Head of caudate nucleus (tissue), 42 donors: ENCODE measurements around the gene POLR1B.
"Not testable (repeated sequence)": the region's sequence is repeated elsewhere in the genome, so short reads cannot be mapped to it uniquely, and the experiment has no call there.

Source experiments
- DNase-seq, 42 donors: peaks; one replicate each; pipeline versions ENCODE4 v3.0.0 to v3.0.0-alpha.2; 2020 to 2021; ENCODE audit warnings: mixed read lengths in 7 of 42
- intact Hi-C: fragments of 100-400 bp; cut with DNase I; formaldehyde crosslinking; loops from one replicate; pipeline ENCODE4 v1.15.0; 2022

POLR1B gene, protein sequence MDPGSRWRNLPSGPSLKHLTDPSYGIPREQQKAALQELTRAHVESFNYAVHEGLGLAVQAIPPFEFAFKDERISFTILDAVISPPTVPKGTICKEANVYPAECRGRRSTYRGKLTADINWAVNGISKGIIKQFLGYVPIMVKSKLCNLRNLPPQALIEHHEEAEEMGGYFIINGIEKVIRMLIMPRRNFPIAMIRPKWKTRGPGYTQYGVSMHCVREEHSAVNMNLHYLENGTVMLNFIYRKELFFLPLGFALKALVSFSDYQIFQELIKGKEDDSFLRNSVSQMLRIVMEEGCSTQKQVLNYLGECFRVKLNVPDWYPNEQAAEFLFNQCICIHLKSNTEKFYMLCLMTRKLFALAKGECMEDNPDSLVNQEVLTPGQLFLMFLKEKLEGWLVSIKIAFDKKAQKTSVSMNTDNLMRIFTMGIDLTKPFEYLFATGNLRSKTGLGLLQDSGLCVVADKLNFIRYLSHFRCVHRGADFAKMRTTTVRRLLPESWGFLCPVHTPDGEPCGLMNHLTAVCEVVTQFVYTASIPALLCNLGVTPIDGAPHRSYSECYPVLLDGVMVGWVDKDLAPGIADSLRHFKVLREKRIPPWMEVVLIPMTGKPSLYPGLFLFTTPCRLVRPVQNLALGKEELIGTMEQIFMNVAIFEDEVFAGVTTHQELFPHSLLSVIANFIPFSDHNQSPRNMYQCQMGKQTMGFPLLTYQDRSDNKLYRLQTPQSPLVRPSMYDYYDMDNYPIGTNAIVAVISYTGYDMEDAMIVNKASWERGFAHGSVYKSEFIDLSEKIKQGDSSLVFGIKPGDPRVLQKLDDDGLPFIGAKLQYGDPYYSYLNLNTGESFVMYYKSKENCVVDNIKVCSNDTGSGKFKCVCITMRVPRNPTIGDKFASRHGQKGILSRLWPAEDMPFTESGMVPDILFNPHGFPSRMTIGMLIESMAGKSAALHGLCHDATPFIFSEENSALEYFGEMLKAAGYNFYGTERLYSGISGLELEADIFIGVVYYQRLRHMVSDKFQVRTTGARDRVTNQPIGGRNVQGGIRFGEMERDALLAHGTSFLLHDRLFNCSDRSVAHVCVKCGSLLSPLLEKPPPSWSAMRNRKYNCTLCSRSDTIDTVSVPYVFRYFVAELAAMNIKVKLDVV

DNA sequence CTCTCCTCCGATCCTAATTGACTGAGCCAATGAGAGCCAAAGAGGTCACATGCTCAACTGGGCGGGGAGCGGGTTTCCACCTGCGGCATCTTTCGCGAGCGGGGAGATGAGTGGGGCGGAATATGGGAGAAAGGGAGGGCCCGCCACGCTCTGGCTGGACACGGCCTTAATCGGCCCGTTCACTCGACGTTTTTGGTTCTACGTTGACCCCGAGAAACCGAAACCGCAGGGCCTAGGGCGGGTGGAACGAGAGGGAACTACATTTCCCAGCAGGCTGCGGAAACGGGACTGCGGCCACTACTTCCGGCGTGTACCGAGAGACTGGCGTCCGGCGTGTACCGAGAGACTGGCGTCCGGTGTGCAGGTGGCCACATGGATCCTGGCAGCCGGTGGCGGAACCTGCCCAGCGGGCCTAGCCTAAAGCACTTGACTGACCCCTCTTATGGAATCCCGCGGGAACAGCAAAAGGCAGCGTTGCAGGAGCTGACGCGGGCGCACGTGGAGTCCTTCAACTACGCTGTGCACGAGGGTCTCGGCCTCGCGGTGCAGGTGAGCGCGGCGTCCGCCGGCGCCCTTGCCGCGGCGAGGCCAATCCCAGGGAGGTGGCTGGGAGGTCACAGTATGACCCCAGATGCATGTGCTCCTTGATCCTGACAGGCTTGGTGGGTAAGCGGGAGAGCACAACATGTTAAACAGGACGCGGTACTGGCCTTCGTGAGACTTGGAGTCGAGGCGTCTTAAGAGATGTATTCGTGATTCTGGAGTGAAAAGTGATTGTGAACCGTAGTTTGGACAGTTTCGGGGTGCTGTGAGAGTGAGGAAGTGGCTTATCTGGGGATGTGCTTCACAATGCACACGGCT, at the start of gene POLR1B:
TSS of gene POLR1B (plus strand) at position 343 of the 861 bp plus-strand sequence. CDS start at position 373, 30 bp downstream.
- intact Hi-C loops: loop anchor here (5.0 kb wide), 1 partner anchor 60 kb away; the partner anchor contains the start of gene TTL
- peak; percentile 79 to 95 (median 89) for DNase-seq

DNA sequence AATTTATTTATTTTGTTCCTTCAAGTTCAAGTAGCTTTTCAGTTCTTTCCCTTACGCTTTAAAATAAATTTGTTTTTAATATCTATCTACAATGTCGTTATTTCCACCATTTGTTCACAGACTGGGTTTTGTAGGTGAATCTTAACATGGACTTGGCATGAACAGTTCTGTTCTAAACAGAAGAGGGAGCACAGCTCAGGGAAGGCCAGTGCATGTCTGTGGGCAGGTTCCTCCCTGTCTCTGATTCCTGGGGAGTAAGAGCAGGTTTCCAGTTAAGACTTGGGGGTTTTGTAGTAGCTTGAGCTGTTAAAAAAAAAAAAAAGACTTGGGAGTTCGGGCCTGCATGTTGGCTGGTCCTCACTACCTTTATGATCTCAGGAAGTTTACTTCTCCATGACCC, 49.2 kb upstream of the POLR1B start:
- intact Hi-C loops: no loop called here
- peak in 2 of 42 donors; percentile 32 to 36 for DNase-seq

DNA sequence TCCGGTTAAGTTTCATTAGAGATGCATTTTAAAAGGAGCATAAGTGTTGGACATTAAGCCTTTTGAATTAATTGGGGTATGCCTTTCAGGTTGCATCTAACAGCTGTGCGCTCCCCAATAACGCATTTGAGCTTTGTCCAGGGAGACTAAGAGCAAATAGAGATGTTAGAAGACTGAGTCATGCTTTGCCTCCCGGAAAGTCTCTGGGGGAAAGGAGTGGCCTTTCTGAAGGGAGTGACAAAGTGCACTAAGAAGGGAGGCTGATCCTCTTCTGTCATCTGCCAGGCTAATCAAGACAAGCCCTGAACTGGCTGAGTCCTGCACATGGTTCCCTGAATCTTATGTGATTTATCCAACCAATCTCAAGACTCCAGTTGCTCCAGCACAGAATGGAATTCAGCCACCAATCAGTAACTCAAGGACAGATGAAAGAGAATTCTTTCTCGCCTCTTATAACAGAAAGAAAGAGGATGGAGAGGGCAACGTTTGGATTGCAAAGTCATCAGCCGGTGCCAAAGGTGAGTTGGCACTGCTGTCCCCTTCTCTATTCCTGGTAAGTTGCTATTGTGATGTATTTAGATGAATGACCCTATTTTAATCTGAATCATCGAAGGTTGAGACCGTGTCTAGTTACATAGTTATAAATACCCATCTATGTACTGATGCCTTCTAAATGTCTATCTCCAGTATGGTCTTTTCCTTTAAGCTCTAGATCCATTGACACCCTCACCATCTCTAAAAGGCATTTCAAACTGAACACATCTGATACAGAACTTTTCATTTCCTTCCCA, 48.2 kb upstream of the POLR1B start:
- intact Hi-C loops: no loop called here
- DNase-seq: peak in 12 of 42 donors; percentile 10 to 57 (median 28)

DNA sequence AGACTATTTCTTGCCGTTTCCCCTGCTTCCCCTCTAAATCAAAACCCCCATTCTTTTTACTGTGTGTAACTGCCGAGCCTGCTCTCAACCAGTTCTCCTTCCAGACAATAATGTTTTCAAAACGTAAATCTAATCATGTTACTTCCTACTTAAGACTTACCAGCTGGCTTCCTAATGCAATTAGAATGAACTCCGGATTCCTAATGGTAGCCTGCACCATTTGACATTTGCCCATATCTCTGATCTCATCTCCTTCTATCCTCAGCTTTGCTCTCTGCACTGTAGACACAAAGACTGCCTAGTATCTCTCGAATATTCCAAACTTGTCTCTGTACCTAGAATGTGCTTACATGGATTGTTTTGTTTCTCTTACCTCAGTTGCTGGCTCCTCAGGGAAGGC, 47.4 kb upstream of the POLR1B start:
- peak in 2 of 42 donors; percentile 5 to 14 for DNase-seq
- intact Hi-C loops: no loop called here

DNA sequence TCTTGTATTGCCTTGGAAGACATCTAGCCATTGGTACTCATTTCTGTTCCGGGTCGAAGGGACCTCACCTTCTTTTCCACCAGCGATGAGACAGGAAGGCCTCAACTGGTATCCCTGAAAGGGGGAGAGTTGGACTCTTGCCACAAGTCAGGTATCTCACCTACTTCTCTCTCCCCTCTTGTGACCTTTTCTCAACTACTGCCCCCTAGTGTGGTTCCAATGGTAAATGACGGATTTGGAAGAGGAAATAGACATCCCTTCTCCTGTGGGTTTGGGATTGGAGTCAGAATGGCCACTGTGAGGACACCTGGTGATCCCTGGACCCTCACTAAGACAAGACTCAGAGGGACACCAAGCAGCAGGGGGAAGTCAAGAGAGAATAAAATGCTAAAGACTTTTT, 46.4 kb upstream of the POLR1B start:
- DNase-seq: peak in 1 of 42 donors; percentile 7
- intact Hi-C loops: not testable (repeated sequence)

DNA sequence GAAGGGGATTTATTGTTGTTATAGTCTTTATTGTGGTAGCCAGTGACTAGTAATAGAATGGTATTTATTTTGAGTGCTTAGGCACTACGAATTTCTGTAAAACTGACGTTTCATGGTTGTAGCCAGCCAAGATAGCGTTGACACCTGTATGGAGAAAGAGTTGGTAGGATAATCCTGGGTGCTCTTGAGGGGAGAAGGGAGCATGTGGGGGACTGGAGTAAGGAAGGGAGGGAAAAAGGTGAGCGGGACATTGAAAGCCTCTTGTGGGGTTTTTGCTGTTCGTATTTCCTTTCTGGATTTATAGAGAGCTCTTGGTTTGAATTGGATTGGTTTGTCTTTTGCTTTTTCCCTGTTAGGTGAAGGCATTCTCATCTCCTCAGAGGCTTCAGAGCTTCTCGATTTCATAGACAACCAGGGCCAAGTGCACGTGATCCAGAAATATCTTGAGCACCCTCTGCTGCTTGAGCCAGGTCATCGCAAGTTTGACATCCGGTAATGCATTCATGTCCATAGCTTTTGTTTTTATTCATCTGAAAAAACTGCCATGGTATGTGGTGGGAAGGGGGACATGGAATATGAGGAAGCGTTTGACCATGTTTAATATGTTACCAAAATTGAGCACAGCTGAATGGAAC, 41.3 kb upstream of the POLR1B start:
- peak in 36 of 42 donors; percentile 24 to 85 (median 56) for DNase-seq
- intact Hi-C loops: not testable (repeated sequence)

DNA sequence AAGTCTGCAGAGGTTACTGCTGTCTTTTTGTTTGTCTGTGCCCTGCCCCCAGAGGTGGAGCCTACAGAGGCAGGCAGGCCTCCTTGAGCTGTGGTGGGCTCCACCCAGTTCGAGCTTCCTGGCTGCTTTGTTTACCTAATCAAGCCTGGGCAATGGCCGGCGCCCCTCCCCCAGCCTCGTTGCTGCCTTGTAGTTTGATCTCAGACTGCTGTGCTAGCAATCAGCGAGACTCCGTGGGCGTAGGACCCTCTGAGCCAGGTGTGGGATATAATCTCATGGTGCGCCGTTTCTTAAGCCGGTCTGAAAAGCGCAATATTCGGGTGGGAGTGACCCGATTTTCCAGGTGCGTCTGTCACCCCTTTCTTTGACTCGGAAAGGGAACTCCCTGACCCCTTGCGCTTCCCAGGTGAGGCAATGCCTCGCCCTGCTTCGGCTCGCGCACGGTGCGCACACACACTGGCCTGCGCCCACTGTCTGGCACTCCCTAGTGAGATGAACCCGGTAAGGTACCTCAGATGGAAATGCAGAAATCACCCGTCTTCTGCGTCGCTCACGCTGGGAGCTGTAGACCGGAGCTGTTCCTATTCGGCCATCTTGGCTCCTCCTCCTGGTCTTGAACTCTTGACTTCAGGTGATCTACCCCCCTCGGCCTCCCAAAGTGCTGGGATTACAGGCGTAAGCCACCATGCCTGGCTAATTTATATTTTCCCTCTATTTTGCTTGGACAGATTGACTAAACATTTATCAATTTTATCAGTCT, 32.8 kb upstream of the POLR1B start:
- intact Hi-C loops: not testable (repeated sequence)

DNA sequence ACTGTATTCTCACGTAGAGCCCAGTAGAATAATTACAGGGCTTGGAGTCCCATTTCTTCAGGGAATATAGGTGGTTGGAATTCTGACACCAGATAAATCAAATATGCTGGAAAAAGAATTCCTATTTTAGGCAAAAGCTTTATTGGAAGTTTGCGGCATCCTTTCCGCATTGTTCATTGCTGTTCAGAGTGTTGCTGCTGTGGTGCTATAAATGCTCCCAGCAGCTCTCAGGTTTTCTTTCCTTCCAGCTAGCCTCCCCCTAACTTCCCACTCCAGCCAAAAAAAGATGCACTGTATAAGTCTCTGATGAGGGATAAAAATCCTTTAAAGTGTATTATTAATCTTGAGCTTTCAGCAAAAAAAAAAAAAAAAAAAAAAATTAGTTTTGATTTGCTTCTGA, 25.5 kb upstream of the POLR1B start:
- peak in 11 of 42 donors; percentile 13 to 72 (median 48) for DNase-seq
- intact Hi-C loops: no loop called here

More for the DNA sequence above, 32.8 kb upstream of the POLR1B start:
- not testable (repeated sequence) for DNase-seq

DNA sequence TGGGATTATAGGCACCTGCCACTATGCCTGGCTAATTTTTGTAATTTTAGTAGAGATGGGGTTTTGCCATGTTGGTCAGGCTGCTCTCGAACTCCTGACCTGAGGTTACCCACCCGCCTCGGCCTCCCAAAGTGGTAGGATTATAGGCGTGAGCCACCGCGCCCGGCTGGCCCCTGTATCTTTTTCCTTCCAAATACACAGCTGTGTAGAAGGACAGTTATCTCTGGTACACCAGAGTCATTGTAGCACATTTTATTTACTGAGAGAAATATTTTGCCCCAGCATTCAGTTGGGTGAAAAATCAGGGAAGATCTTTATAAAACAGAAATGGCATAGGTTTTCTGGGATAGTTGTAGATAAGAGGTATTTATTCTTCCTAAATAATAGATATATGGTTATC, 23.5 kb upstream of the POLR1B start:
- intact Hi-C loops: no loop called here
- DNase-seq: no peak

DNA sequence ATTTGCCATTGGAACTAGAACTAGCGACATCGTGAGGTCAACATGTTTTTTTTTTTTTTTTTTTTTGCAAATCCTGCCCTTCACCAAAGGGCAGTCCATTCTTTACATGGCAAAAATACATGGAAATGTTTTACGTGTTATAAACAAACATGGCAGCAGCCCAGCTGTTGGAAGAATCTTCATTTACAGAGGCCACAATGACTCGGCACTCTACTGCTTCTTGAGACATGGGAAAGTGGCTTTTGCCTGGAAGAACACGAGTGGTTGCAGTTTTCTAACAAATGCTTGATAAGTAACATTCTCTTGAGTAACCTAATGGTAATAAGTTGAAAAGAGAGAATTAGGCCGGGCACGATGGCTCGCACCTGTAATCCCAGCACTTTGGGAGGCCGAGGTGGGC, 22.8 kb upstream of the POLR1B start:
- DNase-seq: no peak
- intact Hi-C loops: no loop called here

DNA sequence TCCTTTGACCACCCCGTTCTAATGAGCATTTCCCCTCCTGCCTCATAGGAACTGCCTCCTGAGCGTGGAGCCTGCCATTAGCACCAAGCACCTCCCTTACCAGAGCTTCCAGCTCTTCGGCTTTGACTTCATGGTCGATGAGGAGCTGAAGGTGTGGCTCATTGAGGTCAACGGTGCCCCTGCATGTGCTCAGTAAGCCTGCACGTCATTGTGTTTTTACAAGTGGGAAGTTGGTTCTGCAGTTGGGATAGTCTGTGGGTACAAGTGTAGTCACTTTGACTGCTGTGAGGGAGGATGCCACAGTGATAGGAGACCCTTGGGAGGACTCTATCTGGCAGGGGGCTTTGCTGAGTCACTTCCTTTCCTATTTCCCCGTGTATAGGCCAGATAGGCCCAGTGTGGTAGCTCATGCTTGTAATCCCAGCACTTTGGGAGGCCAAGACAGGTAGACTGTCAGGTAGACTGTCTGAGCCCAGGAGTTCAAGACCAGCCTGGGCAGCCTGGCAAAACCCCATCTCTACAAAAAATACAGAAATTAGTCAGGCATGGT, 22.0 kb upstream of the POLR1B start:
- intact Hi-C loops: no loop called here
- no peak for DNase-seq

DNA sequence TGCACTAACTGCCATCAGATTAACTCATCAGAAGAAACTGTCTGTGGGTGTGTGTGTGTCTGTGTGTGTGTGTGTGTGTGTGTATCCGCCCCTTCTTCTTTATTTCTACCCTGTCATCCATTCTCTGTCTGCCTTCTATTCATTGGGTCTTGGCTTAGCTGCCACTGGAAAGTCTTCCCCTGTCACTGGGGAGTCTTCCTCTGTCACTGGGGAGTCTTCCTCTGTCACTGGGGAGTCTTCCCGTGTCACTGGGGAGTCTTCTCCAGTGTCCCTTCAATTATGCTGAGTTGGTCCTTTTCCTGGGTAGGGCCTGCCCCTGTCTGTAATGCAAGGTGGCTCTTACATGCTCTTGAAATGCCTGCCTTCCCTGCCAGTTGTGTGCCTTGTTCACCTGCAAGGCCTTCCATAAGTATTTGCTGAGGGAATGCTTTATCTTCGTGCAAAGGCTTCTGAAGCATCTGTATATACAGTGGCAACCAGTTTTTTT, 18.9 kb upstream of the POLR1B start:
- intact Hi-C loops: no loop called here

DNA sequence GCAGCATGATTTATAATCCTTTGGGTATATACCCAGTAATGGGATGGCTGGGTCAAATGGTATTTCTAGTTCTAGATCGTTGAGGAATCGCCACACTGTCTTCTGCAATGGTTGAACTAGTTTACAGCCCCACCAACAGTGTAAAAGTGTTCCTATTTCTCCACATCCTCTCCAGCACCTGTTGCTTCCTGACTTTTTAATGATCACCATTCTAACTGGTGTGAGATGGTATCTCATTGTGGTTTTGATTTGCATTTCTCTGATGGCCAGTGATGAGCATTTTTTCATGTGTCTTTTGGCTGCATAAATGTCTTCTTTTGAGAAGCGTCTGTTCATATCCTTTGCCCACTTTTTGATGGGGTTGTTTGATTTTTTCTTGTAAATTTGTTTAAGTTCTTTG, 18.0 kb upstream of the POLR1B start:
- DNase-seq, intact Hi-C loops: not testable (repeated sequence)

More for the DNA sequence above, 18.9 kb upstream of the POLR1B start:
- no peak for DNase-seq

DNA sequence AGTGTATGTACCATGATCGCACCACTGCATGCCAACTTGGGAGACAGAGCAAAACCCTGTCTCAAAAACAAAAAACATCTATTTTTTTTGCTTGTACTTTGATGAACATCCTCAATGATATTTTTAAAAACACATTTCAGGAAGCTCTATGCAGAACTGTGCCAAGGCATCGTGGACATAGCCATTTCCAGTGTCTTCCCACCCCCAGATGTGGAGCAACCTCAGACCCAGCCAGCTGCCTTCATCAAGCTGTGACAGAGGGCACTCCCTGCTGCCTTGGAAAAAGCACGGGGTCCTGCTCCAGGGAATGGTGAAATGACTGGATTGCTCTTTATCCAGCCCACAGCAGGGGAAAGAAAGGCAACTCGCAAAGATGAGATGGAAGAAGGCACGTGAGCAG, 13.7 kb upstream of the POLR1B start:
- no peak for DNase-seq
- intact Hi-C loops: no loop called here

DNA sequence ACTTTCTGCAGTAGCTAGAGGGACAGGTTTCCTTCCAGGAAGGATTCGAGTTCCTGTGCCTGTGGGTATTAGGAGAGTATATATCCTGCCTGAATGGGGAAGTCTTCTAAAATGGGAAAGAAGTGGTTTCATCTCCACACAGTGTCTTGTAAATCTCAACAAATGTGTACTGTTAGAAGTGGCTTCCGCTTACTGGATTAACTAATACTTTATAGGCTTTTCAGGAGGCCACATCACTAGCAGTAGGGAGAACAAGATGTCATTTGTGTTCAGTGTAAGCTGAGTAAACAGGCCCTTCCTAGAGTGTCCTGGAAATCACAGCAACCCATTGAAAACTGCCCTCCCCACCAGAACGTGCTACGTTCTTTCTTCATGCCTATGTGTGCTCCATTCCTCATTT, 12.5 kb upstream of the POLR1B start:
- intact Hi-C loops: no loop called here
- DNase-seq: peak in 2 of 42 donors; percentile 30

DNA sequence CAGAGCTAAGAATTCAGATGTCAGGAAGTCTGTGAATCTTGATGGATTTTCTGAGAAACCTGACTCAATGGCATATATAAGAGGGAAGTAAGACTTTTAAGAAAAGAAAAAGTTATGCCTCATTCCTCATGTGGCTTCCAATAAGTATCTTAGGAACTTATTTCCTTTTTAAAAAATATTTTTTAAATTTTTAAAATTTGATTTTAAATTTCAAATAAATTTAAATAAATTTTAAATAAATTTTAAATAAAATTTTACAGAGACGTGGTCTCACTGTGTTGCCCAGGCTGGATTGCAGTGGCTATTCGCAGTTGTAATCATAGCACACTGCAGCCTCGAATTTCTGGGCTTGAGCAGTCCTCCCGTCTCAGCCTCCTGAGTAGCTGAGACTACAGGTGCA, 11.5 kb upstream of the POLR1B start:
- no peak for DNase-seq
- intact Hi-C loops: no loop called here
